ENCODE results near the gene SLC7A9.
"Not testable (repeated sequence)": the region's sequence is repeated elsewhere in the genome, so short reads cannot be mapped to it uniquely, and the experiment has no call there.

Gene SLC7A9

DNA sequence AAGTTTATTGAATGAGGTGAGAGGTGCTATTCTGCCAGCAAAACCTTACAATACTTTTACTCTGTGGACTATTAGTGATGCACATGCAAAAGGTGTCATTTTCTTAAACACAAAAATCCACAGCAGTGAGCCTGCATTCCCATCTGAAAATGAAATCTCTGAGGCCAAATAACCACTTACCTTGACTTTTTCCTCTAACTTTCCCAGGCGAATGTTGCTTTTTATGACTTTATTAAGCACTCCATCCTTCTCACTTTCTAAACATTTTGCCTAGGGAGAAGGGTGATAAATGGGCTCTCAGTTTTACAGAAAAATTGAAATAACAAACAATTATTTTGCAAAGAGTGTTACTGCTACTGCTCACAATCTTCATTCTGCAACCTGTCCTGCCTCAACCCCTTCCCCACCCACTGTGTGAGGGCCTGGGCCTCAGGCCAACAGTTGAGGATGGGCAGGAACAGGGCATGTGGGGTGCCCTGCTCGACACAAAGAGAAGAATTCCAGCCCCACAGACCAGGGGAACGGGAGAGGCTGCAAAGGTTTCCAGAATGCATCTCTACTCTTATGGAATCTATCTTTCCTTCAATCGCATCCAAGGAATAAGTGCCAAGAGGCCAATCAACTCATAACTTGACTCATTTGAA, 18.1 kb upstream of the SLC7A9 start:
- no peak overlapping the region for H3K4me3 ChIP-seq (ENCODE audit: low read depth, low read length)
- no peak for DNase-seq (ENCODE audit: low read depth)
- in situ Hi-C loops (cut with HindIII; ENCODE audit: low sequenced_read_pairs) = no loop called here
- TF ChIP-seq, protein P1, sequence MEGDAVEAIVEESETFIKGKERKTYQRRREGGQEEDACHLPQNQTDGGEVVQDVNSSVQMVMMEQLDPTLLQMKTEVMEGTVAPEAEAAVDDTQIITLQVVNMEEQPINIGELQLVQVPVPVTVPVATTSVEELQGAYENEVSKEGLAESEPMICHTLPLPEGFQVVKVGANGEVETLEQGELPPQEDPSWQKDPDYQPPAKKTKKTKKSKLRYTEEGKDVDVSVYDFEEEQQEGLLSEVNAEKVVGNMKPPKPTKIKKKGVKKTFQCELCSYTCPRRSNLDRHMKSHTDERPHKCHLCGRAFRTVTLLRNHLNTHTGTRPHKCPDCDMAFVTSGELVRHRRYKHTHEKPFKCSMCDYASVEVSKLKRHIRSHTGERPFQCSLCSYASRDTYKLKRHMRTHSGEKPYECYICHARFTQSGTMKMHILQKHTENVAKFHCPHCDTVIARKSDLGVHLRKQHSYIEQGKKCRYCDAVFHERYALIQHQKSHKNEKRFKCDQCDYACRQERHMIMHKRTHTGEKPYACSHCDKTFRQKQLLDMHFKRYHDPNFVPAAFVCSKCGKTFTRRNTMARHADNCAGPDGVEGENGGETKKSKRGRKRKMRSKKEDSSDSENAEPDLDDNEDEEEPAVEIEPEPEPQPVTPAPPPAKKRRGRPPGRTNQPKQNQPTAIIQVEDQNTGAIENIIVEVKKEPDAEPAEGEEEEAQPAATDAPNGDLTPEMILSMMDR (IDR thresholded peaks at IDR 0.05; ENCODE audit: low read depth, low read length, missing control alignments) = no peak

DNA sequence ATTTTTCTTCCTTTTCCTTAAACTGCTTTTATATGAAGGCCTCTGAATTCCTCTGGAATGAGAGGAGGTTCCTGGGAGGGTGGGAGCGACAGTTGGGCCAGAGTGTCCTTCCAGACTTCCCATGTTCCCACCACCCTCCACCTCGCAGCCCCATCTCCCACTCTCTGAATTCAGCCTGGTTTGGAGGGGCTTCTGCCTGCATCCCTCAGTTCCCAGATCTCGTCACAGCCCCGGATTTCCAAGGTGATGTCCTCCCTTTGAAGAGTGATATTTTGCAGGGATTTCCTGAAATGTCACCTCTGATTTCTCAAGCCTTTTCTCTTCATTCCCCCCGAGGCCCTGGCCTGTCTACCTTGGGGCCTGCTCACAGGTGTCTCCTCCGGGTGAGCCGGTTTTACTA, 16.7 kb upstream of the SLC7A9 start:
- H3K4me3 ChIP-seq (ENCODE audit: low read depth, low read length) = no peak overlapping the region
- in situ Hi-C loops (cut with HindIII; ENCODE audit: low sequenced_read_pairs) = no loop called here
- no peak for DNase-seq (ENCODE audit: low read depth)
- TF ChIP-seq, protein P1 (IDR thresholded peaks at IDR 0.05; ENCODE audit: low read depth, low read length, missing control alignments) = no peak

DNA sequence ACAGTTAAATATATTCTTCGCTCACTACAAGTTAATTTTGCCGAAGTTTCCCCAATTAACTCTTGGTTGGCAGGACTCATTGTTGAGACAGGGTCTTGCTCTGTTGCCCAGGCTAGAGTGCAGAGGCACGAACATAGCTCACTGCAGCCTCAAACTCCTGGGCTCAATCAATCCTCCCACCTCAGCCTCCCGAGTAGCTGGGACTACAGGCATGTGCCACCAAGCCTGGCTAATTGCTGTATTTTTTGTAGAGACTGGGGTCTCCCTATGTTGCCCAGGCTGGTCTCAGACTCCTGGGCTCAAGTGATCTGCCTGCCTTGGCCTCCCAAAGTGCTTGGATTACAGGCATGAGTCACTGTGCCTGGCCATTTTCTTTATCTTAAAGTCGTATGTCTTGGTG, 15.7 kb upstream of the SLC7A9 start:
- in situ Hi-C loops (cut with HindIII; ENCODE audit: low sequenced_read_pairs); DNase-seq (ENCODE audit: low read depth); H3K4me3 ChIP-seq (ENCODE audit: low read depth, low read length): not testable (repeated sequence)

DNA sequence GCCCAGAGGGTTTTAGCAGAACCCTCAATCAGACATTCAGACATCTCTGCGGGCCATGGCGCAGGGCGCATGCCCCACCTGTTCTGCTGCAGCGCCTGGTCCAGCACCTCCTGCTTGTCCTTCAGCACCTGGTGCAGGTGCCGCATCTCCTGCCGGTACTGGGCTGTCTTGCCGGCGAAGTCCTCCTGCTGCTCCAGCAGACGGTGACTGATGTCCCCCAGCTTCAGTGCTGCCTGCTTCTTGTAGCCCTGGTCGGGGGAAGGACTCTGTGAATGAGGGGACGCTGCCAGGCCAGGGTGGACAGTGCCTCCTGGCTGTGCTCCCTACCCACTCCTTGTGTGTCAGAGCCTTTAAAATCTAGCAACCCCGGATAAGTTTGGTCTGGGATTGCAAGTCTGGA, 12.2 kb upstream of the SLC7A9 start:
- no peak overlapping the region for H3K4me3 ChIP-seq (ENCODE audit: low read depth, low read length)
- TF ChIP-seq, protein P1 (IDR thresholded peaks at IDR 0.05; ENCODE audit: low read depth, low read length, missing control alignments) = no peak
- in situ Hi-C loops (cut with HindIII; ENCODE audit: low sequenced_read_pairs) = no loop called here
- DNase-seq (ENCODE audit: low read depth) = no peak

DNA sequence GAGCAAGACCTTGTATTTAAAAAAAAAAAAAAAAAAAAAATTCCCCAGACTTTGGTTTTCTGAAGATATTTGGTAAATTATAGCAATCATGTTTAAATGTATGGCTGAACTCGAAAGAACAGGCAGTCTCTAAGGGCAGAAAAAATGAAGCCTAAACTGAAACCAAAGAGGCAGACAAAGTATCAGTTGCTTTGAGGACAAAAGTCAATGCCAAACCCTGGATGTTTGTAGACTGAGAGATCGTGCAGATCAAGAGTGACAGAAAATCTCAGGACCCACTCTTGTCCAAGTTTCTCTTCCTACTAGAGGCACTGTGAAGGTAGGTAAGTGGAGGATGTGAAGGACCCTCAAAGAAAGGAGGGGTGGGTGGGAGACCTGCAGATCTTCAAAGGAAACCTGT, 11.1 kb upstream of the SLC7A9 start:
- in situ Hi-C loops (cut with HindIII; ENCODE audit: low sequenced_read_pairs) = no loop called here
- no peak for DNase-seq (ENCODE audit: low read depth)
- TF ChIP-seq, protein P1 (IDR thresholded peaks at IDR 0.05; ENCODE audit: low read depth, low read length, missing control alignments) = no peak
- H3K4me3 ChIP-seq (ENCODE audit: low read depth, low read length) = no peak overlapping the region

DNA sequence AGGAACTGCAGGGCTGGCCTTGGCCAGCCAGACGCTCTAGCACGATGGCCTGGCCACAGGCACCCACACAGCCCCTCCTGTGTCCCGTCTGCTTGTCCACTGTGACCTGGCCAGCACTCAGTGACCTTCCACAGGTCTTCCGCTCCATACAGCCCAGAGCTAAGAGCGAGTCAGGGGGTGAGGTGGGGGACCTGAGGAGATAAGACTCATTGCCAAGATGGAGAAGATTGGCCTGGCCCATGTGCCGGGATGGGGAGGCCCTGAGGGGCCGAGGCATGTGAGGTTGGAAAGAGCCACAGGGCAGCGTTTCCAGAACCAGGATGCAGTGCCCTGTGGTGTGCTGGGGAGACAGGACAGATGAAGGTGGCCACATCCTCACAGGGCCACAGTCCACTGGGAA, 10.2 kb upstream of the SLC7A9 start:
- in situ Hi-C loops (cut with HindIII; ENCODE audit: low sequenced_read_pairs) = no loop called here
- TF ChIP-seq, protein P1 (IDR thresholded peaks at IDR 0.05; ENCODE audit: low read depth, low read length, missing control alignments) = no peak
- H3K4me3 ChIP-seq (ENCODE audit: low read depth, low read length) = no peak overlapping the region
- DNase-seq (ENCODE audit: low read depth) = no peak

DNA sequence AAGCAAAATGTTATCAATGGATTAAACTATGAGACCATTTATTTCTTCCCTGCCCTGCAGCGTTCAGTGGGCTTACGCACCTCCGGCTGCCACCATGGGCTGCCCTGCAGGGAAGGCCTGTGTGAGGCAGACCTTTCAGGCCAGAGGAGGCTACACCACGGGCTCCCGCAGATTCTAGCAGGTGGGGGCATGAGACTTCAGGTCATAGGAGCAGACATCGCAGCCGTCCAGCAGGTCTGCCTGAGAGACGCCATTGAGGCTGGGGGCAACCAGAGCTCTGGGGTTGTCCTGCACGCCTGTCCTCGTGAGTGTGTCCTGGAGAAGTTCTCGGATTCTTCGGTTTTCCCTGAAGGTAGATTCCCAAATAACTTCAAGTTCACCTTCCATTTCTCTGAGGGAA, 9.4 kb upstream of the SLC7A9 start:
- TF ChIP-seq, protein P1 (IDR thresholded peaks at IDR 0.05; ENCODE audit: low read depth, low read length, missing control alignments) = no peak
- no peak for DNase-seq (ENCODE audit: low read depth)
- in situ Hi-C loops (cut with HindIII; ENCODE audit: low sequenced_read_pairs) = no loop called here
- H3K4me3 ChIP-seq (ENCODE audit: low read depth, low read length) = no peak overlapping the region
